HG02571 (cell line): ENCODE data around the gene ZNF787.

Source experiments
- ATAC-seq: cut with Tn5 transposase; IDR thresholded peaks from one replicate; pipeline ENCODE4 v1.9.1; 2021; ENCODE audit warnings: mild to moderate bottlenecking, moderate library complexity; ENCODE audit not compliant: unreplicated experiment

The ZNF787 gene

DNA sequence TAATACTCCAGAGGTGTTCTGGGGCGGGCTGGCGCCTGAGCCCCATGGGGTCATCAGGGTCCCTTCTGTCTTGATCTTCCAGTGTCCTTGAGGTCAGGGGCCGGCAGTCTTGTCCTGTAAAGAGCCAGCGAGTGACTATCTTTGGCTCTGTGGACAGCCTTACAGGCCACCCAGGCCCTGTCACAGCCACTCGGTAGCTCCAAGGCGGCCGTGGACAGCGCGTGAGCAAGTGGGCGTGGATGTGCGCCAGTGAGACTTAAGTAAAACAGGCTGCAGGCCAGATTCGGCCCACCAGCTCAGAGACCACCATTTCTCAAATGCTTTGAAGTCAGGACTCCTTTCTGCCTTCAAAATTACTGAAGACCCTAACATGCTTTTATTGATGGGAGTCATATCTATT lies 23.7 kb upstream of the ZNF787 start:
- ATAC-seq: no peak

- no peak for ATAC-seq
Measured at GRCh38 chr19:56144376-56144775, 23.3 kb upstream of the ZNF787 start.

GRCh38 chr19:56142897-56143434 lies 21.9 kb upstream of the ZNF787 start:
- ATAC-seq: no peak

DNA sequence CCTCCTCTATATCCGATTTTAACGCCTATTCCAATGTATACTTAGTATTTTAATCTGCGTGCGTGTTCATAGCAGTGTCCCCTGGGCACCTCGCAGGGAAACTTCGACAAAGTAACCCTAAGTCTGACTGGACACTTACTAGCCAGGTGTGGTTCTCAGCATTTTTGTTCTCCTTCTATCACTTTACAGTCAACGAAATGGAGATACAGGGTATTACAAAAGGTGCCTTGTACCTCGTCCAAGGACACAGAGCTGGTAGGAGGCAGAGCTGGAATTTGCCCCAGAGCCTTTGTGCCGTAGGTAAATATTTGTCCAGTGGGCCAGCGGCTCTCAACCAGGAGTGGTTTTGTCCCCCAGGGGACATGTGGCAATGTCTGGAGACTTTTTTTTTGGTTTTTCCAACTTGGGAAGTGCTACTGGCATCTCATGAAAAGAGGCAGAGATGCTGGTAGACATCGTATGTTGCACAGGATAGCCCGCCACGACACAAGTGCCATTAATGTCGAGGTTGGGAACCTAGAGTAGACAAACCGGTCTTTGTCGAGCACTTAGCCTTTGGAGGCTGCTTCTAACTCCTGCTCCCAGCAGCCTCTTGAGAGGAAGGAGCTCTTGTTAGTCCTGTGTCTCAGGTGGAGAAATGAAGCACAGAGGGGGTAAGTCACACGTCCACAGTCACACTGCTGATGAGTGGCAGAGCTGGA lies 21.1 kb upstream of the ZNF787 start:
- no peak for ATAC-seq

DNA sequence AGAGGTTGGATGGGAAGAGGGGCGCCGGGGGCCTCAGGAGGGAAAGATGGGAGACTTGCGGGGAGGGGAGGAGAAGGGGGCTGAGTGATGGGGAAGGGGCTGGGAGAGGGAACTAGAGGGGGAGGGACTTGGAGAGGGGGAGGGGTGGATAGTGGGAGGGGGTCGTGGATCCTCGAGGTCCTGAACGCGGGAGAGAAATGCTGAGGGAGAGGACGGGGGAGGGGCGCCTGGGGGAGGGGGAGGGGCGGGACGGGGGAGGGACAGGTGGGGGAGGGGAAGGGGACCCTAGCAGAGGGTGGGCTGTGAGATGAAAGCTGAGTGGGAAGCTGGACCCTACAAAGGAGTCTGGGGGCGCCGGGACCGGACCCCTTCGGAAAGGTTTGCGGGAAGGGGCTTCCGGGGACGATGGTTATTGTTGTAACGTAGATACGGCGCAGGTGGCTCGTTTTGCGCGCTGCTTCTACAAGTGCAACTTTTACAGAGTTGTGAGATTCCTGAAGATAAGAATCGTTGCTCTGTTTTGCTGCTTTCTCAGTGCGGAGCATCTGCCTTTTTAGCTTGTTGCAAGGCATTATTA lies 20.4 kb upstream of the ZNF787 start:
- ATAC-seq: no peak

DNA sequence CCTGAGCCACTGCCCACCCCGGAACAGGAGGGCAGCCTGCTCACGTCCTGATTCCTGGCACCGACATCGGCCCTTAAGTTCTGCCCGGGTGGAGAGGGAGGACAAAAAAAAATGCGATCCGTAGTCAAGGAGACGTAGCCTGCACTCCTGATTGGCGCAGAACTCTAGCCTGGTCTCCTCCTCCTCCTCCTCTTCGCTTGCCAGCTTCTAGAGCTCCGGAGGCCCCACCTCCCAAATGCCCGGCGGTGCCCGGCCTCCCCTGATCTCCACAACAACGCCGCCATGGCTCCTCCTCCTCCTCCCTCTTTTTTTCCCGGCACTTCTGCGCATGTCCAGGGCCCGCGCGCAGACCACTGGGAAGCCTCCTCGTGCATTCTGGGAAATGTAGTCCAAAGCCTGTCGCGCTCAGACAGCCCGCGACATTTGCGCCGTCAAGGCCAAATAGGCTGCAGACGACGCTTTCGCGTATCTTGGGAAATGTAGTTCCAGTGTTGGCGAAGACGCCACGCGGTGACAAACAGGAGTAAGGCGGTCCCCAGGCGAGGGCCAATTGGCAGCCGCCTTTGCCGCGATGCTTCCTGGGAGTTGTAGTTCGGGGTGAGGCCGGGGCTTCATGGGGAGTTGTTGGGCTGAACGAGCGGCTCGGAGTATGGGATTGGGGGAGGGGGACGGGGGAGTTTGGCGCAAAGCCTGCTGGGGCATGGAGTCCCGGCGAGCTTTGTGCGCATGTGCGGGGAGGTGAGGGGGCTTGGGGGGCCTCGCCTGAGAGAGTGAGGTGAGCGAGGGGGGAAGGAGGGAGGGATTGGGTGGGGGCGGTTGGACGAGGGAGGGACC lies 19.7 kb upstream of the ZNF787 start, which contains the start of gene ZNF444:
ZNF444 (plus strand) TSS at position 705 of the 834 bp plus-strand sequence. CDS start 5,625 bp downstream, outside the sequence.
- peak; percentile 87 for ATAC-seq

GRCh38 chr19:56139847-56140582 lies 18.9 kb upstream of the ZNF787 start:
- ATAC-seq: peak; percentile 1

- ATAC-seq: no peak
Measured at GRCh38 chr19:56138069-56138468, 17.0 kb upstream of the ZNF787 start.

GRCh38 chr19:56137405-56137804 lies 16.3 kb upstream of the ZNF787 start:
- no peak for ATAC-seq

GRCh38 chr19:56136362-56136761 lies 15.3 kb upstream of the ZNF787 start:
- ATAC-seq: no peak

- no peak for ATAC-seq
Measured at GRCh38 chr19:56134654-56134921, 13.5 kb upstream of the ZNF787 start.

DNA sequence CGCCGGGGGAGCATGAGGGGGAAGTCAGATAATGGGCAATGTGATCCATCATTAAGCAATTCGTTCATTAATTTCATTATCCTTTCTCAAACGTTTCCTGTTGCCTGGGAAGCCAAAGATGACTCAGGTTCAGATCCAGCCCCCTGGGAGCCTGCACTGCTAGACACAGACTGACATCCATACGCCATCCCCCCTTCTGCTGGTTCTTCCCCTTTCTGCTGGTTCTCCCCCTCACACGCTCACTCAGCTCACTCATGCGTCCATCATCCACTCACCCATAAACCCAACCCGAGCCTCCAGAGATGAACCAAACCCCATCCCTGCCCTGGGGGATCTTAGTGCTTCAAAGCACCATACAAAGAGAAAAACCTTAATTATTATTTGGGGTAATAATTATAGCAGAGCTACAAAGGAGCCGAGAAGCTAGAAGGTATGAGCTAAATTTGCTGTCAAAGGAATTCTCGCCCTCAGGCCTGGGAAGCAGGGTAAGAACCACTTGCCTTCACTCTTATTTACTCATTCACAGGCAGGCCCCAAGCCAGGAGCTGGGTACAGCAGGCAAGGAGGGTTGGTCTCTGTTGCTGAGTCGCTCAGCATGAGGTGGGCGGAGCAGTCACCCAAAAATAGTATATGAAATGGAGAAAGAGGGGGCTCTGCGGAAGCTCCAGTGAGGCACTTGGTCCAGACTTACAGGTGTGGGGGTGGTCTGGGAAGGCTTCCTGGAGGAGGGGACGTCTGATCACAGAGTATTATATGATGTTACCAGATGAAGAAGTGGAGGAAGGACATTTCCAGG lies 13.0 kb upstream of the ZNF787 start:
- ATAC-seq: no peak

DNA sequence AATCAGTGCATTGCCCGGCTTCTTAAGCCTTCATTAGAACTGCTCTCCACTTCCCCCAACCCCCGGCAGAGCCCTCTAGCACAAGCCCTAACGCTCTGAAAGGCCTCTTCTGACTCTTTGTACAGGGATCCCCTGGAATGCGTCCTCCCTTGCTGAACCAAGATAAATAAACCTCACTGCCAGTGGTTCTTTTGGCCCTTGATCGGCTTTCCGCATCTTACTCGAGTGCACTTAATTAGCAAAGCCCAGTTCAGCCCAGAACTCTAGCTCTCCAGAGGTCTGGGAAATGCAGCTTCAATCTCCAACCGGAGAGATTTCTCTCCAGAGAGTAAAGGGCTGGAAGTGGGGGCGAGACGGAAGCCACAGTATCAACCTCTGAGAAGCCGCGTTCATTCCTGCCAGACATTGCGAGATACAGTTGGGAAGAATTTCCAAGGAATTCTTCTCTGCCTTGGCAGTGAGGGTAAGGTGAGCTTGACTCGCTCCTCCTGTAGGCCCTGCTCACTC lies 11.3 kb upstream of the ZNF787 start:
- ATAC-seq: no peak

DNA sequence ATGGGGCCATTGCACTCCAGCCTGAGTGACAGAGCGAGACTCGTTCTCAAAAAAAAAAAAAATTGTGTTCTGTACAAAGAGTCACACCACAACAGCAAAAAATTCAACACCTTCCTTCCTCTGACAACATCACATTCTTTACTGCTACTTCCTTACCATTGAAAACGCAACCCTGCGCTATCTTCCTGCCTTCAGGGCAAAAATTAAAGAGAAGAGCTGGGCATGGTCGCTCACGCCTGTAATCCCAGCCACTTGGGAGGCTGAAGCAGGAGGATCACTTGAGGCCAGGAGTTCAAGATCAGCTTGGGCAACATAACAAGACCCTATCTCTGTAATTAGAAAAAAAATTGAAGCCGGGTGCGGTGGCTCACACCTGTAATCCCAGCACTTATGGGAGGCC lies 10.6 kb upstream of the ZNF787 start:
- no peak for ATAC-seq

DNA sequence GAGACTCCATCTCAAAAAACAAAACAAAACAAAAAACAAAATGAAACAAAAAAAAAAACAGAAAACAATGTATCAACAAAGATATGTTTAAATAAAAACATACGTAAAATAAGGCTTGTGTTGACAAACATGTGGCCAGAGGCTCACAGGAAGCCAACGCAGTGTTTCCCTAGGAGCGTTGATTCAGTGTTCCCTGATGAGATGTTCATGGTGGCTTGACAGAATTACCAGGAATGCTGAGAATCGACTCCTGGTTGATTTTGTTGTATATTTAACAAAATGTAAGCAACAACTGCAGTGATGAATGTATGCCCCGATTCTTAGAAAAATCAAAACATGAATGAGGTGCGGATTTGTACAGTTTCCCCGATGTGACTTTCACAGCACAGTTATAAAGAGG lies 8.9 kb upstream of the ZNF787 start:
- ATAC-seq: no peak

DNA sequence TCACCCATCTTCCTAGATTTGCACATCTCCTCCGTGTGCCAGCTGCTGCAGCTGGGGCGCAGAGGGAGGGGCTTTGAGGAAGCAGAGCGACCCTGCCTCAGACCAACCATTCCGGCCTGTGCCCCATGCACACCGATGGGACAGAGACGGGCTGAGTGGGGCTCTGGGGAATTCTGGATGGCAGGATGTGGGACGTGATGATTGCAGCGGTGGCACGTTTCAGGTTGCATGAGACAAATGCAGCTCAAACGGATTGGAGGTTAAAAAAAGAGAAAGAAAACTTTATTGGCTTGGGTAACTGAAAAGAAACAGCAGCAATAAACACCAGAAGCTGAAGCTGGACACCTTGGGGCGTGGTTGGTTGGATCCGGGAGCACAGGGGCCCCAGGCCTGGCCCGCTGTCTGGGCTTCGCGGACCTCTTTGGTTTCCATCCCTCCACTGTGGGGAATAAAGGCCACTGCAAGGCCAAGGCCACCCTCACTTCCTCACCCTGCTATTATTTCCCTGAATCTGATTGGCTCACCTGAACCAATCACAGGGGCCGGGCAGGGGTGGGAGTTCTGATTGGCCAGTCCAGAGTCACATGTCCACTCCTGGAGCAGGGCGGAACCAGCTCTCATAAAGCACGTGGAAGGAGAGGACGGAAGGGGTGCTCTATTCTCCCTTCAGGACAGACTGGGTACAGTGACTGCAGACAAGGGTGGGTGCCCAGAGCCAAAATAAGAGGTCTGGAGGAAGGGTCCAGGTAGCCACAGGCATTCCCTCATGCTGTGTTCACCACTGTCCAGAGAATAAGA lies 6.1 kb upstream of the ZNF787 start:
- no peak for ATAC-seq

DNA sequence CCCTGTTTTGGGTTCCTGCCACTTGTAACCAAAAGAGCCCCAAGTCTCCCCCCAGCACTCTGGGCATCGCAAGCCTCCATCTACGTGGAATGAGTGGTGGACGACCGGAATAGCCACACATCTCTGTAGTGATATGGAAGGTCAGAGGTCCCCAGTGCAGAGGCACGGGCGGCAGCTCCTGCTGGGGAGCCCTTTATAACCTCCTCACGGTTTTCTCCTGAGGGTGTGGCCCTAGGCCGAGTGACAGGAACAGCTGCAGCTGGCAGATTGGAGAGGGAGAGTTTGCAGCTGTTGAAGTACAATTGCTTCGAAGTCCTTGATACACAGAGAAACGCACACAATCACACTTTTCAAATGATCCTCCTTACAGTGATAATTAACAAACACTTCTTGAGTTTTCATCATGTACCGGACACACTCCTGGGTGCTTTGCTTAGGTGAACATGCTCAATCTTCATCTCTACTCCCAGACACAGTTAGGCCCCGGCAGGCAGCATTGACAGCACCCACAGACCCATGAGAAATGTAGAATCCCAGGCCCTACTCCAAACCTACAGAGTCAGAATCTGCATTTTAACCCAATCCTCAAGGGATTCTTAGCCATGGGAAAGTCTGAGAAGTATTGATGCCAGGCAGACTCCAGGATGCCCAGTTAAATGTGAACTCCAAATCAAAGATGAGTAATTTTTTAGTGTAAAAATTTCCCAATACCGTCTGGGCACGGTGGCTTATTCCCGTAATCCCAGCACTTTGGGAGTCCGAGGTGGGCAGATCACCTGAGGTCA lies 4.9 kb upstream of the ZNF787 start:
- no peak for ATAC-seq

DNA sequence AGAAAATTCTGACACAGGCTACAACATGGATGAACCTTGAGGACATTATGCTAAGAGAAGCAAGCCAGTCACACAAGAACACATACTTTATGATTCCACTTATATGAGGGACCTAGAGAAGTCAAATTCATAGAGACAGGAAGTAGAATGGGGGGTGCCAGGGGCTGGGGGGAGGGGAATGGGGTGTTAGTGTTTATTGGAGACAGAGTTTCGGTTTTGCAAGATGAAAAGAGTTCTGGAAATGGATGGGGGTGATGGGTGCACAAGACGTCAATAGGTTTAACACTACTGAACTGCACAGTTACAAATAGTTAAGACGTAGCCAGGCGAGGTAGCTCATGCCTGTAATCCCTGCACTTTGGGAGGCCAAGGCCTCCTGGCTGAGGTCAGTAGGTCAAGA lies 3.5 kb upstream of the ZNF787 start:
- ATAC-seq: no peak
